ENCODE measurements around the gene GVQW3.

Gene GVQW3

DNA sequence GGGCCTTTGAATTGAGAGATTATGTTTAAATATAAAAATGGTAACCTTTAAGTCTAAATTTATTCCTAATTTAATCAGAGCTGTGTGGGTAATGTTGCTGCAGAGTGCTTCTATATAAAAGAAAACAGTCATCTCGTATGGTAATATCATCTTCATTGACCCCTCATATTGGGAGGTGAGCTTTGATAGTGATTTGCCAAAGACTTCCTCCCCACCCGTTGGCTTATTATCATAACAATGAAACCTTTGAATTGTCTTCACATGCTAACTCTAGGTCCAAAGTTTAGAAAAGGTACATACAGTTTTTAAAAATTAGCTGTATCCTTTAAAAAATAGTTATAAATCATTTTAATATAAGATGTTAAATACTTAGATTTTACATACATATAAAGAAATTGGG lies 67.4 kb downstream of the GVQW3 start:
- no peak for DNase-seq

GRCh38 chr11:76453248-76453647 lies 72.1 kb downstream of the GVQW3 start:
- no peak for DNase-seq

DNA sequence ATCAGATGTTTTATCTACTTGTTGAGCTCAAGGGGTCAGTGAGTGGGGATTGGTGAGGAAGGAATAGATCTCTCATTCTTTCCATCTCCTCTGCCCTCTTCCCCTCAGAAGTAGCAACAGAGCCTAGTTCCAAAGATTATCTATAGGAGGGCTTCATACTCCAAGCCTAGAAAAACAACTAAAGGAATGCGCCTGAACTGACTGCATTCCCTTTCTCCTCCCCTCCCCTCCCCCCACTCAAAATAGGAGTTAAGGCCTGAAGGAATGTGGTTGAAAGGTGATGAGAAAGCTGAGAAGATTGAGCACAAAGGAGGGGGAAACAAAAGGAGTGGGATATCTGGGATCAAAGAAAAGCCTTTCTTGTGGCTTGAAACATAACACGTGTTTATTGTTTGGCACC lies 74.2 kb downstream of the GVQW3 start:
- DNase-seq: no peak

GRCh38 chr11:76455931-76456330 lies 74.8 kb downstream of the GVQW3 start:
- no peak for DNase-seq

GRCh38 chr11:76456571-76456970 lies 75.4 kb downstream of the GVQW3 start:
- DNase-seq: no peak
